ENCODE results near the gene GOLGA6B. TPM values are rescaled to one million over a fixed set of nuclear protein-coding genes. Genes with fewer than 3 reads are reported as not detected.
"Not testable (repeated sequence)": the region's sequence is repeated elsewhere in the genome, so short reads cannot be mapped to it uniquely, and the experiment has no call there.

The GOLGA6B gene, protein sequence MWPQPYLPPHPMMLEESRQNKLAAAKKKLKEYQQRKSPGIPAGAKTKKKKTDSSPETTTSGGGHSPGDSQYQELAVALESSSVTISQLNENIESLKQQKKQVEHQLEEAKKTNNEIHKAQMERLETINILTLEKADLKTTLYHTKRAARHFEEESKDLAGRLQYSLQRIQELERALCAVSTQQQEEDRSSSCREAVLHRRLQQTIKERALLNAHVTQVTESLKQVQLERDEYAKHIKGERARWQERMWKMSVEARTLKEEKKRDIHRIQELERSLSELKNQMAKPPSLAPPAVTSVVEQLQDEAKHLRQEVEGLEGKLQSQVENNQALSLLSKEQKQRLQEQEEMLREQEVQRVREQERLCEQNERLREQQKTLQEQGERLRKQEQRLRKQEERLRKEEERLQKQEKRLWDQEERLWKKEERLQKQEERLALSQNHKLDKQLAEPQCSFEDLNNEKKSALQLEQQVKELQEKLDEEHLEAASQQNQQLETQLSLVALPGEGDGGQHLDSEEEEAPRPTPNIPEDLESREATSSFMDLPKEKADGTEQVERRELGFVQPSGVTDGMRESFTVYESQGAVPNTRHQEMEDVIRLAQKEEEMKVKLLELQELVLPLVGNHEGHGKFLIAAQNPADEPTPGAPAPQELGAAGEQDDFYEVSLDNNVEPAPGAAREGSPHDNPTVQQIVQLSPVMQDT
- total RNA-seq, result under 1 TPM in 1 of 4 donors, not detected in 3; 0.27 TPM

DNA sequence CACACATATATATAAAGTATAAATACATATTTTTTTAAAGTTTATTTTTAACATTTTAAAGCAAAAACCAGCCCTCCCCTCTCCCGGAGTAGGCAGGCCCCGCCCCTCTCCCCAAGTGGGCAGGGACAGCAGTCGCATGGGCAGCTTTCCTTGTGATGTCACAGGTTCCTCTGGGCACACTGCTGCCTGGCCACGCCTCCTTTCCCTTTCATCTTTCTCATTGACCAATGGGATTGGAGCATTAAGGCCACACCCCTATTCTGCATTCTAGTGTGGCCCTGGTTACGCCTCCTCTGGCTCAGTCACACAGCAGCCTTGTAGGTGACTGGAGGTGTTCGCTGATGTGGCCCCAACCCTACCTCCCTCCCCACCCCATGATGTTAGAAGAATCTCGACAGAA is at the start of gene GOLGA6B:
Gene GOLGA6B (plus strand): TSS at position 301 of the 400 bp plus-strand sequence. CDS start 41 bp downstream, at position 342.
- H3K9me3 ChIP-seq; H3K27me3 ChIP-seq; intact Hi-C loops (cut with DNase I); H3K4me1 ChIP-seq; H3K36me3 ChIP-seq; H3K4me3 ChIP-seq (replicated peaks in 1 of 3); H3K27ac ChIP-seq; DNase-seq: not testable (repeated sequence)
- no CpG with 5 or more reads among the region's 7 CpGs for WGBS, 2 donors

DNA sequence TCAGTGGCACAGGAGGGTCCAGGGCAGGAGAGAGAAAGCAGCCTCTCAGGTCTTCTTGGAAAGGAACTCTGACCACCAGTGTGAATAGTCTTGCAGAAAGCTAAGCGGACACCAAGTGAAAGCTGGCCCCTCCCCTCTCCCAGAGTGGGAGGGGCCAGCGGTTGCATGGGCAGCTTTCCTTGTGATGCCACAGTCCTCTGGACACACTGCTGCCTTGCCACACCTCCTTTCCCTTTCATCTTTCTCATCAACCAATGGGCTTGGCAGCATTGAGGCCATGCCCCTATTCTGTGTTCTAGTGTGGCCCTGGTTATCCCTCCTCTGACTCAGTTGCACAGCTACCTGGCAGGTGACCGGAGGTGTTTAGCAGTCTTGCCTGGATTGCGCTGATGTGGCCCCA is 49.7 kb upstream of the GOLGA6B start:
- H3K4me1 ChIP-seq, result no peaks in the 10 kb centered on the region

DNA sequence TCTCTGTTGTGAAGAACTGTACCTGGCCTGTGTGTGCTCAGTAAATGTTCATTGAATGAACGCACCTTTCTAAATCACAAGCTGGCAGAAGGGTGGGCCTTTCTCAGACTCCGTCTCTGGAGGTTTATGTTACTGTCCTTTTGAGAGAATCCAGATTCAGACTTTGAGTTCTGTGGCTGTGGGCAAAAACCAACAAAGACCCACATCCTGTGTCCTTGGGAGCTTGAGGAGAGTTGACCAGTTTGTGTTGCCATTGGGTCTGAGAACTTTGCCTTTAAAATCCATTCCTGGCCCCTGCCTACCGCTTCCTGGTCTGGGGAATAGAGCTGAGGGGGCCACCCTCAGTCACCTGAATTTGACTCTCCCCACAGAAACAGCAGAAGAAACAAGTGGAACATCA is 46.4 kb upstream of the GOLGA6B start:
- 93 to 98% methylated on average over 3 of the region's 3 CpGs for WGBS, 2 donors
- H3K9me3 ChIP-seq; H3K36me3 ChIP-seq; H3K27me3 ChIP-seq; H3K27ac ChIP-seq; intact Hi-C loops (cut with DNase I); H3K4me1 ChIP-seq; H3K4me3 ChIP-seq (replicated peaks in 1 of 3); DNase-seq: not testable (repeated sequence)

More for the DNA sequence above, 49.7 kb upstream of the GOLGA6B start:
- Histone ChIP-seq H3K27ac (no peak overlapping the region), H3K4me3 (replicated peaks in 1 of 3) (no peak overlapping the region), H3K9me3 (no peaks in the 10 kb centered on the region), H3K36me3 (no peaks in the 10 kb centered on the region), H3K27me3 (no peaks in the 10 kb centered on the region)
- 88 to 93% methylated on average over 4 of the region's 4 CpGs for WGBS, 2 donors
- intact Hi-C loops (cut with DNase I), result loop anchor here (5.0 kb wide), 1 partner anchor 68 kb away; no protein-coding TSS in a partner anchor
- TF ChIP-seq POLR2A (IDR thresholded peaks at IDR 0.05), result no peak
- TF ChIP-seq, protein P1, sequence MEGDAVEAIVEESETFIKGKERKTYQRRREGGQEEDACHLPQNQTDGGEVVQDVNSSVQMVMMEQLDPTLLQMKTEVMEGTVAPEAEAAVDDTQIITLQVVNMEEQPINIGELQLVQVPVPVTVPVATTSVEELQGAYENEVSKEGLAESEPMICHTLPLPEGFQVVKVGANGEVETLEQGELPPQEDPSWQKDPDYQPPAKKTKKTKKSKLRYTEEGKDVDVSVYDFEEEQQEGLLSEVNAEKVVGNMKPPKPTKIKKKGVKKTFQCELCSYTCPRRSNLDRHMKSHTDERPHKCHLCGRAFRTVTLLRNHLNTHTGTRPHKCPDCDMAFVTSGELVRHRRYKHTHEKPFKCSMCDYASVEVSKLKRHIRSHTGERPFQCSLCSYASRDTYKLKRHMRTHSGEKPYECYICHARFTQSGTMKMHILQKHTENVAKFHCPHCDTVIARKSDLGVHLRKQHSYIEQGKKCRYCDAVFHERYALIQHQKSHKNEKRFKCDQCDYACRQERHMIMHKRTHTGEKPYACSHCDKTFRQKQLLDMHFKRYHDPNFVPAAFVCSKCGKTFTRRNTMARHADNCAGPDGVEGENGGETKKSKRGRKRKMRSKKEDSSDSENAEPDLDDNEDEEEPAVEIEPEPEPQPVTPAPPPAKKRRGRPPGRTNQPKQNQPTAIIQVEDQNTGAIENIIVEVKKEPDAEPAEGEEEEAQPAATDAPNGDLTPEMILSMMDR (IDR thresholded peaks at IDR 0.05), result no peak
- no peak for DNase-seq

DNA sequence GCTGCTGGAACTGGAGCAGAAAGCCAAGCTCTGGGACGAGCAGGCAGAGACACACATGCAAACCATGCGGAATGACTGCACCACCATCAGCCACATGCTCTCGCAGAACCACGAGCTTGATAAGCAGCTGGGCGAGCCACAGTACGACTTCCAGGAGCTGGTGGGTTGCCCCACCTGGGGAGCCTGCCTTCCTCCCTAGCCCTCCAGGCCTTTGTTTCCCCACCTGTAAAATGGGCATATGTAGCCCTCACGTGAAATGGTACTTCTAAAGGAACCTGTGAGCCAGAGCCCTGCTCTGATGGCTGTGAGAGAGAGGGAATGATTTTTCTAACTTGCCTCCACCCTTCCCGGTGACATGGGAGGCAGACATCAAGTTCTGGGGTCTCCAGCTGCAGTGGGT is 44.6 kb upstream of the GOLGA6B start:
- Histone ChIP-seq H3K4me1 (peaks cover 5% of the 10 kb centered on the region in 2 donors), H3K27me3 (no peaks in the 10 kb centered on the region), H3K27ac (no peak overlapping the region), H3K4me3 (replicated peaks in 1 of 3) (no peak overlapping the region), H3K9me3 (no peaks in the 10 kb centered on the region), H3K36me3 (no peaks in the 10 kb centered on the region)
- TF ChIP-seq, protein P1 (IDR thresholded peaks at IDR 0.05), result no peak
- TF ChIP-seq POLR2A (IDR thresholded peaks at IDR 0.05), result no peak
- 92 to 94% methylated on average over 8 of the region's 8 CpGs for WGBS, 2 donors
- intact Hi-C loops (cut with DNase I), result no loop called here
- DNase-seq, result no peak

DNA sequence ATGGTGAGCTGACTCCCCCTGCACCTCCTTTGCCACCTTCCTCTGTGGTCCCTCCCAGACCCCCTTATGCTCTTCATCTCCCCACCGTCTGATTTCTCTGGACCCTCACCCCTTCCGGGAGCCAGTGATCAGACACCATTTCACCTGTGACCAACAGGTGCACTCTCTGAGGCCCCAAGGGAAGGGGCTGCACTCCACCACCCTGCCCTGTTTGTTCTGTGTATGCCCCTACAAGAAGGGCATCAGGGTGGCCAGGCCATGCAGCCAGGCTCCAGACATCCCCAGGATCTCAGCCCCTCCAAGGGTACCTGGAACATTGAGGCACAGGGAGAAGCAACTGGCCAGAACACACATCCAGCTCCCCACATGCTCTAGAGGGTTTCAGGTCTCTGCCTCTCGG is 42.2 kb upstream of the GOLGA6B start:
- H3K27me3 ChIP-seq; H3K27ac ChIP-seq; H3K4me3 ChIP-seq (replicated peaks in 1 of 3); intact Hi-C loops (cut with DNase I); DNase-seq; H3K36me3 ChIP-seq; H3K9me3 ChIP-seq: not testable (repeated sequence)
- H3K4me1 ChIP-seq, result peaks cover 17% of the 10 kb centered on the region in 2 donors
- 94 to 98% methylated on average over 3 of the region's 3 CpGs for WGBS, 2 donors

DNA sequence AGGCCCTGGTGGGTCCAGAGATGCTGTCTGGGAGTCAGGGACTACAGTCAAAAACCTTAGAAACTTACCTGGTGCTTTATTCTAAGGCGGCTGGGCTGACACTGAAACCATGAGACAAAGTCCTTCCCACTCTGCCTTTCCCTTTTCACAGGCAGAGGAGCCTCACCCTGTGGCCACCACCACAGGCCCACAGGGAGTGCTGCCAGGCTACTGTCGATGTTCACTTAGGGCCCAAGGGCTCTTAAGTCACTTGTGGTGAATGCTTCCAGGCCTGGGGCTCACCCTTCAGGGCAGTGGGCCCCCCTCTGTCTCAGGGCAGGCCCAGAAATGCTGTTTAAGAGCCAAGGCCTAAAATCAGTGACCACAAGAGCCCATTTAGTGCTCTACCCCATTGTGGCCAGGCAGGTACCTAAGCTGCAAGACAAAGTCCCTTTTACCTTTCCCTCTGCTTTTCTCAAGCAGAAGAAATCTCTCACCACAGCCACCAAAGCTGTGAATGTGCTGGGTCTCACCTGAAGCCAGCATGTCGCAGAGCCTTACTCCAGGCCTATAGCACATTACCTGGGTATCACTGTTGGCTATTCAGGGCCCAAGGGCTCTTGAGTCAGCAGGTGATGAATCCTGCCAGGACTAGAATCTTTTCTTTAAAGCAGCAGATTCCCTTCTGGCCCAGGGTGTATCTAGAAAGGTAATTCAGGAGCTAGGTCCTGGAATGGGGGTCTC is 39.5 kb upstream of the GOLGA6B start:
- TF ChIP-seq POLR2A (IDR thresholded peaks at IDR 0.05), result no peak
- TF ChIP-seq, protein P1 (IDR thresholded peaks at IDR 0.05), result no peak
- 57 to 59% methylated on average over 2 to 3 of the region's 3 CpGs for WGBS, 2 donors
- H3K4me3 ChIP-seq (replicated peaks in 1 of 3), result no peak overlapping the region
- peaks cover 17% of the 10 kb centered on the region in 2 donors for H3K4me1 ChIP-seq
- peak; percentile 64 to 69 for DNase-seq
- peak overlapping the region; percentile 71 to 94 (median 74) for H3K27ac ChIP-seq
- intact Hi-C loops (cut with DNase I), result no loop called here
- no peaks in the 10 kb centered on the region for H3K36me3 ChIP-seq
- no peaks in the 10 kb centered on the region for H3K27me3 ChIP-seq
- H3K9me3 ChIP-seq, result no peaks in the 10 kb centered on the region

Data from thyroid gland (tissue), 4 donors.